T-helper 2 cell treated with Interferon-gamma antibody and Interleukin-4, amounts not matched to agents 5 μg/mL and 100 μg/mL, for 36 hours (primary cell): ENCODE results near the gene CYP24A1.

ENCODE experiments used
- DNase-seq: peaks from one replicate; pipeline ENCODE4 v3.0.0; 2021; ENCODE audit warnings: low spot score
- H3K27ac Mint-ChIP-seq: one replicate; pipeline ENCODE4 v1.8.0; 2021; ENCODE audit warnings: mild to moderate bottlenecking, mixed read lengths
- H3K27me3 Mint-ChIP-seq: one replicate; pipeline ENCODE4 v1.8.0; 2021; ENCODE audit warnings: low read depth, mixed read lengths
- H3K36me3 Mint-ChIP-seq: one replicate; pipeline ENCODE4 v1.8.0; 2021; ENCODE audit warnings: low read depth, mixed read lengths
- H3K4me1 Mint-ChIP-seq: one replicate; pipeline ENCODE4 v1.8.0; 2021; ENCODE audit warnings: low read depth, mixed read lengths
- H3K4me3 Mint-ChIP-seq: one replicate; pipeline ENCODE4 v1.8.0; 2022; ENCODE audit warnings: mild to moderate bottlenecking, moderate library complexity, mixed read lengths
- H3K9me3 Mint-ChIP-seq: one replicate; pipeline ENCODE4 v1.8.0; 2021; ENCODE audit warnings: mixed read lengths

CYP24A1 gene

GRCh38 chr20:54119744-54120143, 54.0 kb downstream of the CYP24A1 start:
- no peak overlapping the region for H3K4me3 Mint-ChIP-seq
- no peaks in the 10 kb centered on the region for H3K9me3 Mint-ChIP-seq
- no peak for DNase-seq
- H3K27ac Mint-ChIP-seq, result no peak overlapping the region
- H3K36me3 Mint-ChIP-seq, result no peaks in the 10 kb centered on the region
- no peaks in the 10 kb centered on the region for H3K4me1 Mint-ChIP-seq
- no peaks in the 10 kb centered on the region for H3K27me3 Mint-ChIP-seq

- Mint-ChIP-seq H3K4me1 (no peaks in the 10 kb centered on the region), H3K4me3 (no peak overlapping the region), H3K9me3 (no peaks in the 10 kb centered on the region), H3K36me3 (no peaks in the 10 kb centered on the region), H3K27ac (no peak overlapping the region), H3K27me3 (peaks cover 6% of the 10 kb centered on the region)
- no peak for DNase-seq
Observed at GRCh38 chr20:54118220-54119001, 55.4 kb downstream of the CYP24A1 start.

- Mint-ChIP-seq H3K9me3 (no peaks in the 10 kb centered on the region), H3K27ac (no peak overlapping the region), H3K27me3 (peaks cover 8% of the 10 kb centered on the region), H3K4me3 (no peak overlapping the region), H3K36me3 (no peaks in the 10 kb centered on the region), H3K4me1 (no peaks in the 10 kb centered on the region)
- no peak for DNase-seq
Observed at GRCh38 chr20:54116550-54117235, 57.1 kb downstream of the CYP24A1 start.

- DNase-seq, result no peak
- Mint-ChIP-seq H3K4me1 (peaks cover 4% of the 10 kb centered on the region), H3K27me3 (peaks cover 8% of the 10 kb centered on the region), H3K36me3 (no peaks in the 10 kb centered on the region), H3K4me3 (no peak overlapping the region), H3K27ac (no peak overlapping the region), H3K9me3 (no peaks in the 10 kb centered on the region)
Observed at GRCh38 chr20:54115172-54115854, 58.5 kb downstream of the CYP24A1 start.

- Mint-ChIP-seq H3K4me3 (no peak overlapping the region), H3K36me3 (no peaks in the 10 kb centered on the region), H3K9me3 (no peaks in the 10 kb centered on the region), H3K27ac (no peak overlapping the region), H3K27me3 (peaks cover 8% of the 10 kb centered on the region), H3K4me1 (peaks cover 8% of the 10 kb centered on the region)
- DNase-seq, result no peak
Observed at GRCh38 chr20:54114109-54114508, 59.7 kb downstream of the CYP24A1 start.

GRCh38 chr20:54113566-54113965, 60.2 kb downstream of the CYP24A1 start:
- Mint-ChIP-seq H3K4me3 (no peak overlapping the region), H3K9me3 (no peaks in the 10 kb centered on the region), H3K27ac (no peak overlapping the region), H3K36me3 (no peaks in the 10 kb centered on the region), H3K27me3 (peaks cover 8% of the 10 kb centered on the region), H3K4me1 (peaks cover 8% of the 10 kb centered on the region)
- no peak for DNase-seq

GRCh38 chr20:54112221-54112884, 61.4 kb downstream of the CYP24A1 start:
- Mint-ChIP-seq H3K27me3 (peaks cover 14% of the 10 kb centered on the region), H3K4me3 (no peak overlapping the region), H3K27ac (no peak overlapping the region), H3K36me3 (no peaks in the 10 kb centered on the region), H3K9me3 (no peaks in the 10 kb centered on the region), H3K4me1 (peaks cover 8% of the 10 kb centered on the region)
- DNase-seq, result no peak

GRCh38 chr20:54111460-54111859, 62.3 kb downstream of the CYP24A1 start:
- Mint-ChIP-seq H3K4me1 (peaks cover 8% of the 10 kb centered on the region), H3K9me3 (no peaks in the 10 kb centered on the region), H3K4me3 (no peak overlapping the region), H3K27me3 (peaks cover 14% of the 10 kb centered on the region), H3K36me3 (no peaks in the 10 kb centered on the region), H3K27ac (no peak overlapping the region)
- DNase-seq, result no peak

- H3K4me3 Mint-ChIP-seq, result no peak overlapping the region
Observed at GRCh38 chr20:54110457-54110856, 63.3 kb downstream of the CYP24A1 start.

GRCh38 chr20:54110041-54110440, 63.7 kb downstream of the CYP24A1 start:
- Mint-ChIP-seq H3K27me3 (peaks cover 14% of the 10 kb centered on the region), H3K4me1 (peaks cover 10% of the 10 kb centered on the region), H3K9me3 (no peaks in the 10 kb centered on the region)

More at GRCh38 chr20:54110457-54110856, 63.3 kb downstream of the CYP24A1 start:
- no peak overlapping the region for H3K27ac Mint-ChIP-seq
- H3K9me3 Mint-ChIP-seq, result no peaks in the 10 kb centered on the region
- no peak for DNase-seq
- peaks cover 8% of the 10 kb centered on the region for H3K4me1 Mint-ChIP-seq
- no peaks in the 10 kb centered on the region for H3K36me3 Mint-ChIP-seq
- peaks cover 14% of the 10 kb centered on the region for H3K27me3 Mint-ChIP-seq

GRCh38 chr20:54108817-54109216, 65.0 kb downstream of the CYP24A1 start:
- Mint-ChIP-seq H3K36me3 (no peaks in the 10 kb centered on the region), H3K4me1 (peaks cover 11% of the 10 kb centered on the region), H3K9me3 (no peaks in the 10 kb centered on the region), H3K27me3 (peaks cover 16% of the 10 kb centered on the region), H3K4me3 (no peak overlapping the region), H3K27ac (no peak overlapping the region)
- no peak for DNase-seq

More at GRCh38 chr20:54110041-54110440, 63.7 kb downstream of the CYP24A1 start:
- no peak overlapping the region for H3K27ac Mint-ChIP-seq
- no peak overlapping the region for H3K4me3 Mint-ChIP-seq
- DNase-seq, result no peak
- no peaks in the 10 kb centered on the region for H3K36me3 Mint-ChIP-seq

GRCh38 chr20:54108326-54108642, 65.5 kb downstream of the CYP24A1 start:
- no peak for DNase-seq
- Mint-ChIP-seq H3K36me3 (no peaks in the 10 kb centered on the region), H3K9me3 (no peaks in the 10 kb centered on the region), H3K4me1 (peaks cover 12% of the 10 kb centered on the region), H3K27ac (no peak overlapping the region), H3K27me3 (peaks cover 13% of the 10 kb centered on the region), H3K4me3 (no peak overlapping the region)

GRCh38 chr20:54107600-54108325, 66.0 kb downstream of the CYP24A1 start:
- H3K4me3 Mint-ChIP-seq, result no peak overlapping the region
- peaks cover 13% of the 10 kb centered on the region for H3K27me3 Mint-ChIP-seq
- no peak for DNase-seq
- H3K27ac Mint-ChIP-seq, result no peak overlapping the region
- no peaks in the 10 kb centered on the region for H3K9me3 Mint-ChIP-seq
- H3K36me3 Mint-ChIP-seq, result no peaks in the 10 kb centered on the region
- H3K4me1 Mint-ChIP-seq, result peaks cover 13% of the 10 kb centered on the region
